ENCODE data around the gene CDC42EP5. TPM values are rescaled to one million over a fixed set of nuclear protein-coding genes. Genes with fewer than 3 reads are reported as not detected.
"Not testable (repeated sequence)": the region's sequence is repeated elsewhere in the genome, so short reads cannot be mapped to it uniquely, and the experiment has no call there.

The CDC42EP5 gene
- total RNA-seq, 2 experiments from 2014 or later: 0.55 TPM; not detected in 1

DNA sequence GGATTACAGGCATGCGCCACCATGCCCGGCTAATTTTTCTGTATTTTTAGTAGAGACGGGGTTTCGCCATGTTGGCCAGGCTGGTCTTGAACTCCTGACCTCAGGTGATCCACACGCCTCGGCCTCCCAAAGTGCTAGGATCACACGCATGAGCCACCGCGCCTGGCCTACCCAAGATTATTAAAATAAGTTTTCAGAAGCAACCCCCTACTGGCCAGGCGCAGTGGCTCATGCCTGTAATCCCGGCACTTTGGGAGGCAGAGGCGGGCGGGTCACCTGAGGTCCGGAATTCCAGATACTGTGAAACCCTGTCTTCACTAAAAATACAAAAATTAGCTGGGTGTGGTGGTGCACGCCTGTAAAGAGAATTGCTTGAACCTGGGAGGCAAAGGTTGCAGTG, 26.7 kb downstream of the CDC42EP5 start:
- H3K4me3 Mint-ChIP-seq; DNase-seq; ATAC-seq; H3K27ac Mint-ChIP-seq; H3K27me3 Mint-ChIP-seq; POLR2A ChIA-PET; H3K9me3 Mint-ChIP-seq (ENCODE audit: low read depth): not testable (repeated sequence)
- intact Hi-C loops (cut with DNase I, micrococcal nuclease): loop anchor here in 1 of 2 experiments (5.0 kb wide), 1 partner anchor 1866 kb away; the partner anchor contains the start of gene ZSCAN5A
- Mint-ChIP-seq H3K36me3 (ENCODE audit: low read depth) (peaks cover 39% of the 10 kb centered on the region), H3K4me1 (peaks cover 27% of the 10 kb centered on the region)
- CTCF ChIA-PET: interaction anchor here (1.2 kb wide), 1 partner anchor 55 kb away, joined by 3 read pairs; no protein-coding TSS in a partner anchor

GRCh38 chr19:54444737-54445136, 28.4 kb downstream of the CDC42EP5 start:
- Mint-ChIP-seq H3K4me1 (peaks cover 14% of the 10 kb centered on the region), H3K9me3 (ENCODE audit: low read depth) (no peaks in the 10 kb centered on the region), H3K36me3 (ENCODE audit: low read depth) (peaks cover 29% of the 10 kb centered on the region), H3K4me3 (no peak overlapping the region), H3K27ac (no peak overlapping the region), H3K27me3 (no peaks in the 10 kb centered on the region)
- DNase-seq (no peak), ATAC-seq (no peak)
- intact Hi-C loops (cut with DNase I, micrococcal nuclease): loop anchor here in 1 of 2 experiments (5.0 kb wide), 1 partner anchor 1868 kb away; the partner anchor contains the start of gene ZSCAN5A
- ChIA-PET CTCF (no interaction called here), POLR2A (no interaction called here)

GRCh38 chr19:54440641-54441040, 32.5 kb downstream of the CDC42EP5 start:
- ATAC-seq (no peak), DNase-seq (no peak)
- Mint-ChIP-seq H3K27me3 (no peaks in the 10 kb centered on the region), H3K4me1 (peaks cover 9% of the 10 kb centered on the region), H3K4me3 (no peak overlapping the region), H3K9me3 (ENCODE audit: low read depth) (no peaks in the 10 kb centered on the region), H3K36me3 (ENCODE audit: low read depth) (peaks cover 29% of the 10 kb centered on the region), H3K27ac (no peak overlapping the region)
- CTCF ChIA-PET: interaction anchor here (1.0 kb wide), 1 partner anchor 175 kb away, joined by 3 read pairs; no protein-coding TSS in a partner anchor
- POLR2A ChIA-PET: no interaction called here
- intact Hi-C loops (cut with DNase I, micrococcal nuclease): no loop called here

- no peak overlapping the region for H3K27ac Mint-ChIP-seq
- POLR2A ChIA-PET: no interaction called here
Observed at GRCh38 chr19:54439174-54439851, 33.8 kb downstream of the CDC42EP5 start.

DNA sequence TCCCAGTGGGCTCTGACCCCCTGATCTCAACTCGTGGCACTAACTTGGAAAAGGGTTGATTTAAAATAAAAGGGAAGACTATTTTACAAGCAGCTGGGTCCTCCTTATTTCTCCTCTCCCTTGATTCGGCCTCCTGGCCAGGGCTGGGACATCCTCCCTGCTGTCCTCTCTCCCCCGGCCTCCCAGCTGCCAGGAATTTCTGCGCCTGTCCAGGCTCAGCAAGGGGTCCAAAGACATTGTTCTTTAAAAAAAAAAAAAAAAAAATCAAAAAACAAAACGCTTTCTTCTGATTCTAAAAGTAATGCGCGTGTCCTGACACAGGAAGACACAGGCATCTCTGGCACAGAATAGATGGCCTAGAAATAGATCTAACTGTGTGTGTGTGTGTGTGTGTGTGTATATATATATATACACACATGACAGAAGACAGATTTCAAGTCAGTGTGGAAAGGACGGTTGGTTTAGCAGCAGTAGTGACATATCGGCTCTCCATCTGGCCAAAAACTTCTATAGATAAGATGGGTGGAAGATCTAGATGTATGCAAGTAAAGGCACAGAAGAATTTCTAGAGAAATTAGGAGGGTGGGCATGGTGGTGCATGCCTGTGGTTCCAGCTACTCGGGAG, 36.4 kb downstream of the CDC42EP5 start:
- ATAC-seq (no peak), DNase-seq (no peak)
- H3K4me1 Mint-ChIP-seq: peaks cover 14% of the 10 kb centered on the region
- H3K4me3 Mint-ChIP-seq: no peak overlapping the region
- no peak overlapping the region for H3K27ac Mint-ChIP-seq
- H3K27me3 Mint-ChIP-seq: no peaks in the 10 kb centered on the region
- H3K36me3 Mint-ChIP-seq (ENCODE audit: low read depth): peaks cover 11% of the 10 kb centered on the region
- ChIA-PET POLR2A (no interaction called here), CTCF (interaction anchor here (1.2 kb wide), 1 partner anchor 168 kb away, joined by 3 read pairs; no protein-coding TSS in a partner anchor)
- no peaks in the 10 kb centered on the region for H3K9me3 Mint-ChIP-seq (ENCODE audit: low read depth)
- intact Hi-C loops (cut with DNase I, micrococcal nuclease): no loop called here

More at GRCh38 chr19:54439174-54439851, 33.8 kb downstream of the CDC42EP5 start:
- CTCF ChIA-PET: interaction anchor here (1.0 to 2.4 kb wide), 6 partner anchors 9 to 173 kb away, joined by 3 to 10 read pairs (median 4); partner anchors contain the start of genes LENG8, LENG9 and TTYH1
- Mint-ChIP-seq H3K27me3 (no peaks in the 10 kb centered on the region), H3K9me3 (ENCODE audit: low read depth) (no peaks in the 10 kb centered on the region), H3K4me1 (peaks cover 16% of the 10 kb centered on the region), H3K36me3 (ENCODE audit: low read depth) (peaks cover 22% of the 10 kb centered on the region), H3K4me3 (no peak overlapping the region)
- peak; percentile 80 for ATAC-seq
- intact Hi-C loops (cut with DNase I, micrococcal nuclease): no loop called here
- DNase-seq: peak; percentile 66

GRCh38 chr19:54436031-54436523, 37.0 kb downstream of the CDC42EP5 start:
- H3K9me3 Mint-ChIP-seq (ENCODE audit: low read depth): no peaks in the 10 kb centered on the region

GRCh38 chr19:54435551-54436016, 37.5 kb downstream of the CDC42EP5 start:
- H3K4me1 Mint-ChIP-seq: peaks cover 14% of the 10 kb centered on the region
- intact Hi-C loops (cut with DNase I, micrococcal nuclease): no loop called here
- H3K27ac Mint-ChIP-seq: no peak overlapping the region
- peaks cover 8% of the 10 kb centered on the region for H3K36me3 Mint-ChIP-seq (ENCODE audit: low read depth)
- H3K27me3 Mint-ChIP-seq: no peaks in the 10 kb centered on the region
- no peaks in the 10 kb centered on the region for H3K9me3 Mint-ChIP-seq (ENCODE audit: low read depth)
- ATAC-seq (no peak), DNase-seq (no peak)
- no peak overlapping the region for H3K4me3 Mint-ChIP-seq
- POLR2A ChIA-PET: no interaction called here
- CTCF ChIA-PET: no interaction called here

More at GRCh38 chr19:54436031-54436523, 37.0 kb downstream of the CDC42EP5 start:
- Mint-ChIP-seq H3K4me3 (no peak overlapping the region), H3K4me1 (peaks cover 14% of the 10 kb centered on the region), H3K36me3 (ENCODE audit: low read depth) (peaks cover 11% of the 10 kb centered on the region), H3K27ac (no peak overlapping the region), H3K27me3 (no peaks in the 10 kb centered on the region)
- no peak for DNase-seq
- ChIA-PET POLR2A (no interaction called here), CTCF (no interaction called here)
- no peak for ATAC-seq
- intact Hi-C loops (cut with DNase I, micrococcal nuclease): no loop called here

GRCh38 chr19:54434873-54435214, 38.3 kb downstream of the CDC42EP5 start:
- H3K27ac Mint-ChIP-seq: peak overlapping the region; percentile 47
- CTCF ChIA-PET: no interaction called here
- no peak for ATAC-seq

GRCh38 chr19:54434112-54434872, 38.8 kb downstream of the CDC42EP5 start:
- Mint-ChIP-seq H3K27me3 (peaks cover 2% of the 10 kb centered on the region), H3K4me1 (peaks cover 15% of the 10 kb centered on the region), H3K4me3 (no peak overlapping the region), H3K9me3 (ENCODE audit: low read depth) (no peaks in the 10 kb centered on the region), H3K36me3 (ENCODE audit: low read depth) (peaks cover 7% of the 10 kb centered on the region), H3K27ac (no peak overlapping the region)
- ATAC-seq (no peak), DNase-seq (no peak)
- intact Hi-C loops (cut with DNase I, micrococcal nuclease): no loop called here
- CTCF ChIA-PET: interaction anchor here (1.0 kb wide), 1 partner anchor 9 kb away, joined by 3 read pairs; no protein-coding TSS in a partner anchor
- POLR2A ChIA-PET: no interaction called here

More at GRCh38 chr19:54434873-54435214, 38.3 kb downstream of the CDC42EP5 start:
- intact Hi-C loops (cut with DNase I, micrococcal nuclease): no loop called here
- Mint-ChIP-seq H3K36me3 (ENCODE audit: low read depth) (peaks cover 8% of the 10 kb centered on the region), H3K4me3 (no peak overlapping the region), H3K27me3 (no peaks in the 10 kb centered on the region), H3K4me1 (peaks cover 14% of the 10 kb centered on the region), H3K9me3 (ENCODE audit: low read depth) (no peaks in the 10 kb centered on the region)
- DNase-seq: no peak
- POLR2A ChIA-PET: no interaction called here

DNA sequence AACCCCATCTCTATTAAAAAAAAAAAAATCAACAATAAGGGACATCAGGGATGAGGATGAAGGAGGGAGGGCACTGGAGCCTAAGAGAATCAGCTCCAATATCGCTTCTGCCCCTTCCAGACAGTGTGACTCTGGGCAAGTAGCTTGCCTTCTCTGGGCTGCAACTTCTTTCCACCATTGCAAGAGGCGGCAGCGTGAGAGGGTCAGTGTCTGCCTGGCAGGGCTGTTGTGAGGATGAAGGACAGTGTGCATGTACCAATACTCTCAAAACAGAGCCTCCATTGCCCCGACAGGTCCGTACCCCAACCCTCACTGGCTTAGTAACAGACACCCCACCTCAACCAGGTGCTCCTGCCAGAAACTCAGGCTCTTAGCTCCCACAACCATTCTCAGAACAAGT, 39.4 kb downstream of the CDC42EP5 start:
- no peak for DNase-seq
- CTCF ChIA-PET: interaction anchor here (1.0 kb wide), 1 partner anchor 9 kb away, joined by 3 read pairs; no protein-coding TSS in a partner anchor
- Mint-ChIP-seq H3K27me3 (peaks cover 7% of the 10 kb centered on the region), H3K4me1 (peaks cover 12% of the 10 kb centered on the region), H3K36me3 (ENCODE audit: low read depth) (peaks cover 4% of the 10 kb centered on the region), H3K27ac (no peak overlapping the region), H3K4me3 (no peak overlapping the region), H3K9me3 (ENCODE audit: low read depth) (no peaks in the 10 kb centered on the region)
- ATAC-seq: no peak
- POLR2A ChIA-PET: no interaction called here
- intact Hi-C loops (cut with DNase I, micrococcal nuclease): no loop called here

DNA sequence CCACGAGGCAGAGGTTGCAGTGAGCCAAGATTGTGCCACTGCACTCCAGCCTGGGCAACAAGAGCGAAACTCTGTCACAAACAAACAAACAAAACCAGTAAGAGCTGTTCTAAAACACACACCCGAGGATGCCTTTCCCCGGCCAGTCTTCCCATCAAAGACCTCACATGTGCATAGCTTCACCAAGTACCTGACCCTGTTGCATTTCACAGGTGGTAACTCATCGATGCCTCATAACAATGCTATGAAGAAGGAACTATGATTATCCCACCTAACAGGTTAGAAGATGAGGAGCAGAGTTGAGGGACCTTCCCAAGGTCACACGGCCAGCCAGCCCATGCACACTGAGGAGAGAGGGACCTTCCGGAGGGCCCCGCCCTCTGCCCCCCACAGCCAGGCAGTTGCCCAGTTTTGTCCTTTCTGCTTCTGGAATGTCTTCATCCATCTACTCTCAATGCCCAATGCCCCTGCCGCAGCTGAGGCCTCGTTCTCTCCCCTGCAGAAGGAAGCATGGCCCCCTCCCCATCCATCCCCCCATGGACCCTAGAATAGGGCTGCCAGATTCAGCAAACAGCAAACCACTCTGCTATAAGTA, 40.9 kb downstream of the CDC42EP5 start:
- Mint-ChIP-seq H3K27ac (no peak overlapping the region), H3K36me3 (ENCODE audit: low read depth) (no peaks in the 10 kb centered on the region), H3K27me3 (peaks cover 9% of the 10 kb centered on the region), H3K4me1 (peaks cover 10% of the 10 kb centered on the region), H3K9me3 (ENCODE audit: low read depth) (no peaks in the 10 kb centered on the region), H3K4me3 (no peak overlapping the region)
- intact Hi-C loops (cut with DNase I, micrococcal nuclease): no loop called here
- POLR2A ChIA-PET: no interaction called here
- ATAC-seq (no peak), DNase-seq (no peak)
- CTCF ChIA-PET: no interaction called here
